NB4 (cell line): Measurements from ENCODE around the gene NUP35.
"Not testable (repeated sequence)": the region's sequence is repeated elsewhere in the genome, so short reads cannot be mapped to it uniquely, and the experiment has no call there.

Experiments
- DNase-seq: peaks from one replicate; pipeline ENCODE4 v3.0.0; 2010; ENCODE audit warnings: low read depth
- H3K4me3 ChIP-seq: one replicate; pipeline ENCODE4 v1.5.1; 2011; ENCODE audit warnings: mild to moderate bottlenecking, low read depth, low read length, moderate library complexity
- MYC ChIP-seq: IDR thresholded peaks from 2 replicates; pipeline ENCODE4 v1.6.1; 2011; ENCODE audit warnings: low read depth, low read length
- POLR2A ChIP-seq: IDR thresholded peaks from 2 replicates; pipeline ENCODE4 v1.6.1; 2011; ENCODE audit warnings: mild to moderate bottlenecking; ENCODE audit not compliant: insufficient read length; ENCODE audit errors: extremely low read depth
- TF ChIP-seq, protein P1 (sequence below): IDR thresholded peaks from one replicate; pipeline ENCODE4 v1.5.1; 2012; ENCODE audit warnings: low read depth, low read length
- TF ChIP-seq, protein P2 (sequence below): IDR thresholded peaks from 2 replicates; pipeline ENCODE4 v1.6.1; 2011; ENCODE audit warnings: low read depth, low read length

The NUP35 gene

DNA sequence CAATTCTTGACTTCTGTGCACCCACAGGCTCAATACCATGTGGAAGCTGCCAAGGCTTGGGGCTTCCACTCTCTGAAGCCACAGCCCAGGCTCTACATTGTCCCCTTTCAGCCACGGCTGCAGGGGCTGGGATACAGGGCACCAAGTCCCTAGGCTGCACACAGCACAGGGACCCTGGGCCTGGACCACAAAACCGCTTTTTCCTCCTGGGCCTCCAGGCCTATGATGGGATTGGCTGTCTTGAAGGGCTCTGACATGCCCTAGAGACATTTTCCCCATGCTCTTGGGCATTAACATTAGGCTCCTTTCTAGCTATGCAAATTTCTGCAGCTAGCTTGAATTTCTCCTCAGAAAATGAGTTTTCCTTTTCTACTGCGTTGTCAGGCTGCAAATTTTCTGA lies 29.7 kb downstream of the NUP35 start:
- TF ChIP-seq, protein P1, sequence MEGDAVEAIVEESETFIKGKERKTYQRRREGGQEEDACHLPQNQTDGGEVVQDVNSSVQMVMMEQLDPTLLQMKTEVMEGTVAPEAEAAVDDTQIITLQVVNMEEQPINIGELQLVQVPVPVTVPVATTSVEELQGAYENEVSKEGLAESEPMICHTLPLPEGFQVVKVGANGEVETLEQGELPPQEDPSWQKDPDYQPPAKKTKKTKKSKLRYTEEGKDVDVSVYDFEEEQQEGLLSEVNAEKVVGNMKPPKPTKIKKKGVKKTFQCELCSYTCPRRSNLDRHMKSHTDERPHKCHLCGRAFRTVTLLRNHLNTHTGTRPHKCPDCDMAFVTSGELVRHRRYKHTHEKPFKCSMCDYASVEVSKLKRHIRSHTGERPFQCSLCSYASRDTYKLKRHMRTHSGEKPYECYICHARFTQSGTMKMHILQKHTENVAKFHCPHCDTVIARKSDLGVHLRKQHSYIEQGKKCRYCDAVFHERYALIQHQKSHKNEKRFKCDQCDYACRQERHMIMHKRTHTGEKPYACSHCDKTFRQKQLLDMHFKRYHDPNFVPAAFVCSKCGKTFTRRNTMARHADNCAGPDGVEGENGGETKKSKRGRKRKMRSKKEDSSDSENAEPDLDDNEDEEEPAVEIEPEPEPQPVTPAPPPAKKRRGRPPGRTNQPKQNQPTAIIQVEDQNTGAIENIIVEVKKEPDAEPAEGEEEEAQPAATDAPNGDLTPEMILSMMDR = no peak
- TF ChIP-seq, protein P2, sequence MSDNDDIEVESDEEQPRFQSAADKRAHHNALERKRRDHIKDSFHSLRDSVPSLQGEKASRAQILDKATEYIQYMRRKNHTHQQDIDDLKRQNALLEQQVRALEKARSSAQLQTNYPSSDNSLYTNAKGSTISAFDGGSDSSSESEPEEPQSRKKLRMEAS = no peak
- TF ChIP-seq MYC (no peak), POLR2A (no peak)
- no peak for DNase-seq

DNA sequence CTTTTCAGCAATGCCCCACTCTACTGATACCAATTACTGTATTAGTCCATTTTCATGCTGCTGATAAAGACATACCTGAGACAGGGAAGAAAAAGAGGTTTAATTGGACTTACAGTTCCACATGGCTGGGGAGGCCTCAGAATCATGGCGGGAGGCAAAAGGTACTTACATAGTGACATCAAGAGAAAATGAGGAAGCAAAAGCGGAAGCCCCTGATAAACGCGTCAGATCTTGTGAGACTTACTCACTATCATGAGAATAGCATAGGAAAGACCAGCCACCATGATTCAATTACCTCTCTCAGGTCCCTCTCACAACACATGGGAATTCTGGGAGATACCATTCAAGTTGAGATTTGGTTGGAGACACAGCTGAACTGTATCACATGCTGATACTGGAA lies 30.5 kb downstream of the NUP35 start:
- not testable (repeated sequence) for H3K4me3 ChIP-seq, DNase-seq

More for the DNA sequence above, 29.7 kb downstream of the NUP35 start:
- no peak overlapping the region for H3K4me3 ChIP-seq

DNA sequence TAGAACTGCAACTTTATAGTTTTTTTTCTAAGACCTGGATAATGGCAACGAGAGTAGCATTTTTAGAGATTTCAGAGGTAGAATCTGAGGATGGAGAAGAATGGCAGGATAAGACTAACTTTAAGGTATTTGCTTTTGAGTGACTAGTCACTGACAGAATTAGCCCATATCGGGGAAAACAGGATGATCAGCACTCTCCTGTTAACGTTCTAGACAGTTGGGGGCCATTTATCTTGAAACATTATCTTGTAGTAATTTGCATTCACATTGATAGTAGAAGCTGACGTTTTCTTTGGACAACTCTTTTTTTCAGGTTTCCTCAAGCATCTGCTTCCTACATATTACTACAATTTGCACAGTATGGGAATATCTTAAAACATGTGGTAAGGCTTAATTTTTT lies 32.9 kb downstream of the NUP35 start:
- DNase-seq = no peak
- H3K4me3 ChIP-seq = no peak overlapping the region
- TF ChIP-seq POLR2A (no peak), MYC (no peak)
- TF ChIP-seq, protein P1 = no peak
- TF ChIP-seq, protein P2 = no peak

DNA sequence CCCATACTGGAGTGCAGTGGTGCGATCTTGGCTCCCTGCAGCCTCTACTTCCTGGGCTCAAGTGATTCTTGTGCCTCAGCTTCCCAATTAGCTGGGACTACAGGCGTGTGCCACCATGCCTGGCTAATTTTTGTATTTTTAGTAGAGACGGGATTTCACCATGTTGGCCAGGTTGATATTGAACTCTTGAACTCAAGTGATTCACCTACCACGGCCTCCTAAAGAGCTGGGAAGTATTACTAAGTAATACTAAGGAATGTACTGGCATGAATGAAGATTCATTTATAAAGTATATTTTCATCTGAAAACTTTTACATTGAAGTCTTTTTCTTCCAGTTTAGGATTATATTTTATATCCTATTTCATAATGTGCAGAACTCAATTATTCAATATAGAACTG lies 38.1 kb downstream of the NUP35 start:
- no peak for TF ChIP-seq POLR2A
- no peak for TF ChIP-seq MYC
- no peak for DNase-seq
- no peak overlapping the region for H3K4me3 ChIP-seq

DNA sequence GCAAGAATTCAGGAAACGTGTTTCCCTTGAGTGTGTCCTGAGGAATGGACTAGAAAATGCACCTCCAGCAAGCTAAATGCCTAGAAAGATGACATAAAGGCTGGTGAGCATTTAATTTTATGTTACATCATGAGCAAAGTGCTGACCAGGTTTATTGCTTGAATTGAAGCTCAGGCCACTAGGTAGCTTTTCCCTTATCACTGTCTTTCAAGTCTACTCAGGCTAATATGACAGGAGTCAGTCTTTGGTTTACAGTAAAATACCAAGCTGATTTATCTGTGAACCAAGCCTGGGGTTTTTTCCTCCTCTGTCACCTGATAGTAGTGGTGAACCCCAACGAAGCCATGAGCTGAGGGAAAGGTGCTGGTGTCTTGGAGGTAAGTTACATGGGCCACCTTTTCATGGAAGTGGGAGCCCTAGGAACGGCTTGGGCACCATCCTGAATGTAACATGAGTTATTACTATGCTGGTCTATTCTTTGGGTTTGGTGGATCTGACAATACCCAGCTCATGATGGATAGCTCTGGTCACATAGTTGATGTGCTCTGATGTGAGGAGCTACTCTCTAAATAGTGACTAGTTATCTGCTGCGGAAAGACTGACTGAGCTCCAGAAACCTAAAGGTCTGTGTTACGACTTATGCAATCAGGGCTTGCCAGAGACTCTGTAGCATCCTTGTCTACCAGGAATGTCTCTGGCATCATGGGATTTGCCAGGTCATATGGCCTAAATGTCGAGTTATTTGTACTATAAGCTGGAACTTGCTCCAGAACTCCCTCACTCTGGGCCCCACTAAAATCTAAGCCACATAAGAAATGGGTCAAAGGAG lies 39.8 kb downstream of the NUP35 start:
- DNase-seq = no peak
- TF ChIP-seq, protein P2 = no peak
- TF ChIP-seq POLR2A (no peak), MYC (no peak)
- TF ChIP-seq, protein P1 = no peak
- no peak overlapping the region for H3K4me3 ChIP-seq

DNA sequence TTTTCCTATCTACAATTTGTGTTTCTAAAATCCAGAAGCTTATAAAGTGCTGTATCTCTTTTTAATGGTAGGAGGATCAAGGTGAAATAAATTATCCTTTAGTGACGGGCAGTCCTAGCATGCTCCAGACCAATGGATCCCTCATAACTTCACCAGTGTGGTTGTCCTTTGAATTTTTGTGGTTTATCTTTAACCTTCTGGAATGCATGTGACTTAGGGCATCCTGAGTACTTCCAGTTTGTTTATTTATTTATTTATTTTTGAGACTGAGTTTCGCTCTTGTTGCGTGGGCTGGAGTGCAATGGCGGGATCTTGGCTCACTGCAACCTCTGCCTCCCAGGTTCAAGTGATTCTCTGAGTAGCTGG lies 40.4 kb downstream of the NUP35 start:
- DNase-seq = no peak
- H3K4me3 ChIP-seq = no peak overlapping the region
- TF ChIP-seq, protein P1 = no peak
- TF ChIP-seq, protein P2 = no peak

DNA sequence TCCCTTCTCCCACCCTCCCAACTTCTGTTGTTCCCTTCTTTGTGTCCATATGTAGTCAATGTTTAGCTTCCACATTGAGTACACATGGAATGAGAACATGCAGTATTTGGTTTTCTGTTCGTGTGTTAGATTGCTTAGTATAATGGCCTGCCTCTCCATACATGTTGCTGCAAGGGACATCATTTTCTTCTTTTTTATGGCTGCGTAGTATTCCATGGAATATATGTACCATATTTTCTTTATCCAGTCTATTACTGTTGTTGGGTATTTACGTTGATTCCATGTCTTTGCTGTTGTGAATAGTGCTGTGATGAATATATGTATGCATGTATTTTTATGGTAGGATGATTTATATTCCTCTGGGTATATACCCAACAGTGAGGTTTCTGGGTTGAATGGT lies 42.0 kb downstream of the NUP35 start:
- H3K4me3 ChIP-seq = no peak overlapping the region
- no peak for DNase-seq
- TF ChIP-seq, protein P1 = no peak
- TF ChIP-seq MYC = no peak
- TF ChIP-seq, protein P2 = no peak
- TF ChIP-seq POLR2A = no peak

DNA sequence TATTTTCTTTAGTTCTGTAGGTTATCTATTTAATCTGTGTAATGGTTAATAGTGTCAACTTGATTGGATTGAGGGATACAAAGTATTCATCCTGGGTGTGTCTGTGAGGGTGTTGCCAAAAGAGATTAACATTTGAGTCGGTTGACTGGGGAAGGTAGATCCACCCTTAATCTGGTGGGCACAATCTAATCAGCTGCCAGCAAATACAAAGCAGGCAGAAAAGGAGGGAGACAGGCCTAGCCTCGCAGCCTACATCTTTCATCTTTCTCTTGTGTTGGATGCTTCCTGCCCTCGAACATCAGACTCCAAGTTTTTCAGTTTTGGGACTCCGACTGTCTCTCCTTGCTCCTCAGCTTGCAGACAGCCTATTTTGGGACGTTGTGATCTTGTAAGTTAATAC lies 42.7 kb downstream of the NUP35 start:
- DNase-seq, H3K4me3 ChIP-seq: not testable (repeated sequence)
